Uterus (tissue), 4 donors: Measurements from ENCODE around the gene E2F2. TPM values are rescaled to one million over a fixed set of nuclear protein-coding genes. Genes with fewer than 3 reads are reported as not detected.

Experiments used
- DNase-seq, 2 donors: peaks; one replicate each; pipeline ENCODE4 v3.0.0-alpha.2; 2019 to 2020
- H3K27ac ChIP-seq, 2 donors: fragments of 200-600 bp; sonication (generic); 1 replicate in 1 of 2; 2 replicates in 1 of 2; pipeline ENCODE4 v1.5.1; 2016 to 2018
- H3K27me3 ChIP-seq, 2 donors: fragments of 200-600 bp; sonication (generic); one replicate each; pipeline ENCODE4 v1.5.1; 2018 to 2019; ENCODE audit warnings: control low read depth in 1 of 2
- H3K36me3 ChIP-seq, 2 donors: fragments of 200-600 bp; sonication (generic); one replicate each; pipeline ENCODE4 v1.5.1; 2019; ENCODE audit warnings: control low read depth in 1 of 2
- H3K4me1 ChIP-seq, 2 donors: fragments of 200-600 bp; sonication (generic); one replicate each; pipeline ENCODE4 v1.5.1; 2018 to 2019; ENCODE audit warnings: control low read depth in 1 of 2
- H3K4me3 ChIP-seq, 2 donors: fragments of 200-600 bp; sonication (generic); 1 replicate in 1 of 2; 2 replicates in 1 of 2; pipeline ENCODE4 v1.5.1; 2018 to 2019; ENCODE audit warnings: mild to moderate bottlenecking in 1 of 2
- H3K9me3 ChIP-seq, 2 donors: fragments of 200-600 bp; sonication (generic); one replicate each; pipeline ENCODE4 v1.5.1; 2019; ENCODE audit warnings: control low read depth in 1 of 2
- POLR2A ChIP-seq, 2 donors: fragments of 450-650 bp; IDR thresholded peaks; one replicate each; pipeline ENCODE4 v1.6.1; 2016; ENCODE audit warnings: antibody characterized with exemption in 2 of 2, mild to moderate bottlenecking in 1 of 2, moderate library complexity in 1 of 2
- intact Hi-C: fragments of 100-400 bp; cut with DNase I; formaldehyde crosslinking; loops from one replicate; pipeline ENCODE4 v1.15.1; 2023; ENCODE audit warnings: low total_unique reads
- total RNA-seq, 4 donors: library from RNA; depleted of rRNA in 3 of 4; stranded (reverse); fragments of >200 nt in 3 of 4; gene quantifications; one replicate each; pipeline versions ENCODE4 v1.1.0 to v1.2.4, GENCODE V29; 2014 to 2023
- TF ChIP-seq, protein P1 (sequence below), 4 experiments: fragments of 200-600 bp in 2 of 4; fragments of 450-650 bp in 2 of 4; sonication (generic) in 2 of 4; IDR thresholded peaks; one replicate each; pipeline ENCODE4 v1.5.1; 2016 to 2019; ENCODE audit warnings: antibody characterized with exemption in 4 of 4, mild to moderate bottlenecking in 2 of 4, moderate library complexity in 1 of 4
- donor health status: DM: yes; HTN: yes; CAD: no.

E2F2 gene
- total RNA-seq, 4 donors from 2014 or later: 0.12 to 4.4 TPM; not detected in 2

DNA sequence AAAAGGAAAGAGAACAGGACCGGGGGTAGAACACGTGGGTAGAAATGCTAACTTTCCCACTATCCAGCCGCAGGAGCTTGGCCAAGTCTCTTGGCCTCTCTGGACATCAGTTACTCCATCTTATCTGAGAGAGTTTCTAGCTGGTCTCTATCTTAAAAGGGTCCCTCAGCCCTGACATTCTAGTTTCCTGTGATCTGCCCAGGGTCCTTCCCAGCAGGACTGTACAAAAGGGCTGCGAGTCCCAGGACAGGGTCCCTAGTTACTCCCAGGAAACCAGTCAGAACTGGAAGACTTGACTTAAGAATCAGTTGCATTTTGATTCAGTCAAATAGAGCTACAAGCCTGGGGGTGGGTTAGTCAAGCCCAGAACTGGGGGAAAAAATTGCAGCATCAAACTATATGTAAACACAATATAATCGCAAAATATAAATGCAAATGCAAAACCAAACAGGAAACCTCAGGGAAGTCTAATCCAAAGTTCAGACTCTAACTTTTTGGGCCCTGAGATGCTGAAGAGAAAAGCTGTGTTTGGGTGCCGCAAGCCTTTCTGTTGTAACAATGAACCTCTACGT lies 49.9 kb downstream of the E2F2 start:
- Histone ChIP-seq H3K27me3 (no peaks in the 10 kb centered on the region), H3K36me3 (no peaks in the 10 kb centered on the region), H3K9me3 (no peaks in the 10 kb centered on the region), H3K4me3 (no peak overlapping the region), H3K4me1 (no peaks in the 10 kb centered on the region), H3K27ac (no peak overlapping the region)
- DNase-seq: no peak
- intact Hi-C loops: loop anchor here (5.0 kb wide), 1 partner anchor 59 kb away; the partner anchor contains the start of gene TCEA3
- TF ChIP-seq POLR2A (IDR thresholded peaks at IDR 0.05): no peak
- TF ChIP-seq, protein P1, sequence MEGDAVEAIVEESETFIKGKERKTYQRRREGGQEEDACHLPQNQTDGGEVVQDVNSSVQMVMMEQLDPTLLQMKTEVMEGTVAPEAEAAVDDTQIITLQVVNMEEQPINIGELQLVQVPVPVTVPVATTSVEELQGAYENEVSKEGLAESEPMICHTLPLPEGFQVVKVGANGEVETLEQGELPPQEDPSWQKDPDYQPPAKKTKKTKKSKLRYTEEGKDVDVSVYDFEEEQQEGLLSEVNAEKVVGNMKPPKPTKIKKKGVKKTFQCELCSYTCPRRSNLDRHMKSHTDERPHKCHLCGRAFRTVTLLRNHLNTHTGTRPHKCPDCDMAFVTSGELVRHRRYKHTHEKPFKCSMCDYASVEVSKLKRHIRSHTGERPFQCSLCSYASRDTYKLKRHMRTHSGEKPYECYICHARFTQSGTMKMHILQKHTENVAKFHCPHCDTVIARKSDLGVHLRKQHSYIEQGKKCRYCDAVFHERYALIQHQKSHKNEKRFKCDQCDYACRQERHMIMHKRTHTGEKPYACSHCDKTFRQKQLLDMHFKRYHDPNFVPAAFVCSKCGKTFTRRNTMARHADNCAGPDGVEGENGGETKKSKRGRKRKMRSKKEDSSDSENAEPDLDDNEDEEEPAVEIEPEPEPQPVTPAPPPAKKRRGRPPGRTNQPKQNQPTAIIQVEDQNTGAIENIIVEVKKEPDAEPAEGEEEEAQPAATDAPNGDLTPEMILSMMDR (IDR thresholded peaks at IDR 0.05): no peak

DNA sequence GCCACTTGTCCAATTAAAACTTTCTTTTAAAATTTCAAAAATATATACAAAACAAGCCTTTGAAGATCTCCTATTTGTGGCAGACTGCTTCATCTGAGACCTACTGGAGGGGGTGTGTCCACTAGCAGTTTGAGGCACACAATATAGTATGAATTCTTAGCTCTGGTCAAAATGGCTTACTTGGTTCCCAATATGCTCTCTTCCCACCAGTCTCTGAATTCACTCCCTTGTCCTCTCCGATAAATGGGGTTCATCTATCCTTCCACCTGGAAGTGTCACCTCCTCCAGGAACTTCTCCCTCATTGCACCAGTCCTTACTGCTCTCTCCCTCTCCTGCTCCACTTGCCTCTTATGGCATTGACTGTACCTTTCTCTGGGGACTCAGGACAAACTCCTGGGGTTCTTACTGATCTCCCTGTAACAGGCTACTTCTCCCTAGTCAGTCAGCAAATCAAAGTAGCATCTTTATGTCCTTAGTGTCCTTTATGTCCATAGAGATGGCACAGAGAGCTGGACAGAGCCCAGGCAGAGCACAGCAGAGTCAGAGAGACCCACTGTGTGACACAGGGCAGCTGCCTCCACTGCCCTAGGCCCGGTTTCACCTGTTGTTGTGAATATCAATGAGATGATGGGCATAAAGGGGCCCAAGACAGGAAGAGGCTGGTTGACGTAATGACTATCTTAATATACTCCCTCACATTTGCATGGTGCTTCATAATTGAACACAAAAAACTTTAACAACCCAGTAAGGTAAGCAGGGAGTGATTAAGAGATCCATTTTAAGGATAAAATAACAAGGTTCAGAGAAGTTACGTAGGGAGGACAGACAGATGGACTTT lies 50.6 kb downstream of the E2F2 start:
- no peak overlapping the region for H3K27ac ChIP-seq
- intact Hi-C loops: loop anchor here (5.0 kb wide), 1 partner anchor 58 kb away; the partner anchor contains the start of gene TCEA3
- H3K4me1 ChIP-seq: no peaks in the 10 kb centered on the region
- H3K27me3 ChIP-seq: no peaks in the 10 kb centered on the region
- H3K4me3 ChIP-seq: no peak overlapping the region
- H3K9me3 ChIP-seq: no peaks in the 10 kb centered on the region
- TF ChIP-seq, protein P1 (IDR thresholded peaks at IDR 0.05): no peak
- TF ChIP-seq POLR2A (IDR thresholded peaks at IDR 0.05): no peak
- no peak for DNase-seq
- no peaks in the 10 kb centered on the region for H3K36me3 ChIP-seq

DNA sequence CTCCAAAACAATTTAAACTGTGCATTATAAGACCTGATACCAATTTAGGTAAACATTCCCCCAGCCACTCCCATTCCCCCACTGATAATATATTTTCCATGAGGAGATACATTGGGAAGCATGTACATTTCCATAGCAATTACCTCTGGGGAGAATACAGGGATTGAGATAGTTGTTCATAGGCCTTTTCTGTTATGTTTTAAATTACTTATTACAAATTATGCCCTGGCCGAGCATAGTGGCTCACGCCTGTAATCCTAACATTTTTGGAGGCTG lies 51.4 kb downstream of the E2F2 start:
- Histone ChIP-seq H3K4me3 (no peak overlapping the region), H3K27ac (peak overlapping the region in 1 of 2 donors; percentile 33), H3K9me3 (no peaks in the 10 kb centered on the region), H3K4me1 (no peaks in the 10 kb centered on the region), H3K36me3 (no peaks in the 10 kb centered on the region), H3K27me3 (no peaks in the 10 kb centered on the region)
- TF ChIP-seq POLR2A (IDR thresholded peaks at IDR 0.05): no peak
- TF ChIP-seq, protein P1 (IDR thresholded peaks at IDR 0.05): no peak
- no peak for DNase-seq
- intact Hi-C loops: no loop called here

DNA sequence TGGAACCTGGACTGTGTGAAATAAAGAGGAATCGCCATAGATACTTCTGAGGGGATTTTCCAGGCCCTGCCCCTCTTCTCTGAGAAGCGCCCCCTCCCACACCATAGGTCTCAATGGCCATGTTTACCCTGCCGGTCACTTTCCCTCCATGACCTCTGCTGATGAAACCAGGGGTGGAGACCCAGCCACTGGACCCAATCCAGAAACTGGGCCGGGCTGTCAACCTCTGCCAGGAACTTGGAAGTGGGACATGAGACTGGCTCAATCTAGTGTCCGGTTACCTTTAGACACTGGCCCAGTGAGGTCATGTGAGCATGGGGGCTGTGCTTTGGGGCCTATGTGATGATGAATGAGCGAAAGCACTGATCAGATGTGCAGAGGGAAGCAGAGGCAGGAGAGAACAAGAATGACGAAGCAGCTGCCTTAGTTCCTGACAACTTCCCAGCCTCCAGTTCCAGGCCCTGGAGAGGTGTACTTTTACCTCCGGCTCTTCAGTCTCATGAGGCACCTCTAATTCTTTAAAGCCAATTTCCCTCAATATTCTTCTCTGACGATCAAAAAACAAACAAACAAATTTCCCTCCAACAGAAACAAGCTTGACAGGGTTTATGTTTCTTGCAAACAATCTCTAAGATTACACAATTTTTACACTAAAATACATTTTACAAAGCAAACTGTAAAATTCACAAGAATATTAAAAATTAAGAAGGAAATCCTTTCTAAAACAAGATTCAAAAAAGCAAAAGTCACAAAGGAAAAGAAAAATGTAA lies 52.0 kb downstream of the E2F2 start:
- intact Hi-C loops: no loop called here
- DNase-seq: peak; percentile 58 to 78
- Histone ChIP-seq H3K27me3 (no peaks in the 10 kb centered on the region), H3K4me3 (no peak overlapping the region), H3K36me3 (no peaks in the 10 kb centered on the region), H3K4me1 (no peaks in the 10 kb centered on the region), H3K9me3 (no peaks in the 10 kb centered on the region), H3K27ac (peak overlapping the region; percentile 25 to 33)
- TF ChIP-seq, protein P1 (IDR thresholded peaks at IDR 0.05): no peak
- no peak for TF ChIP-seq POLR2A (IDR thresholded peaks at IDR 0.05)
